ENCODE data around the gene CD93. TPM values are rescaled to one million over a fixed set of nuclear protein-coding genes. Genes with fewer than 3 reads are reported as not detected.

The CD93 gene
- total RNA-seq, 6 experiments from 2014 or later, result not detected

- no peak for DNase-seq
- Mint-ChIP-seq H3K27ac (no peak overlapping the region), H3K4me1 (ENCODE audit: low read depth) (no peaks in the 10 kb centered on the region), H3K36me3 (ENCODE audit: low read depth) (no peaks in the 10 kb centered on the region), H3K4me3 (no peak overlapping the region), H3K27me3 (ENCODE audit: insufficient read depth) (peaks cover 22% of the 10 kb centered on the region), H3K9me3 (no peaks in the 10 kb centered on the region)
- TF ChIP-seq CTCF (IDR thresholded peaks at IDR 0.05), result no peak
Measured at GRCh38 chr20:23079926-23080325, 6.2 kb downstream of the CD93 start.

GRCh38 chr20:23079016-23079351 lies 7.1 kb downstream of the CD93 start:
- no peaks in the 10 kb centered on the region for H3K9me3 Mint-ChIP-seq
- peak; percentile 63 for TF ChIP-seq CTCF (IDR thresholded peaks at IDR 0.05)
- H3K27ac Mint-ChIP-seq, result no peak overlapping the region
- H3K36me3 Mint-ChIP-seq (ENCODE audit: low read depth), result no peaks in the 10 kb centered on the region
- DNase-seq, result no peak
- no peak overlapping the region for H3K4me3 Mint-ChIP-seq
- peaks cover 25% of the 10 kb centered on the region for H3K27me3 Mint-ChIP-seq (ENCODE audit: insufficient read depth)
- H3K4me1 Mint-ChIP-seq (ENCODE audit: low read depth), result no peaks in the 10 kb centered on the region

- DNase-seq, result no peak
- no peak overlapping the region for H3K27ac Mint-ChIP-seq
- no peaks in the 10 kb centered on the region for H3K9me3 Mint-ChIP-seq
- H3K4me3 Mint-ChIP-seq, result no peak overlapping the region
- no peaks in the 10 kb centered on the region for H3K4me1 Mint-ChIP-seq (ENCODE audit: low read depth)
- TF ChIP-seq CTCF (IDR thresholded peaks at IDR 0.05), result no peak
- H3K36me3 Mint-ChIP-seq (ENCODE audit: low read depth), result no peaks in the 10 kb centered on the region
- H3K27me3 Mint-ChIP-seq (ENCODE audit: insufficient read depth), result peaks cover 25% of the 10 kb centered on the region
Measured at GRCh38 chr20:23078351-23079015, 7.6 kb downstream of the CD93 start.

- no peak for TF ChIP-seq CTCF (IDR thresholded peaks at IDR 0.05)
- Mint-ChIP-seq H3K27ac (no peak overlapping the region), H3K4me1 (ENCODE audit: low read depth) (no peaks in the 10 kb centered on the region), H3K9me3 (no peaks in the 10 kb centered on the region), H3K27me3 (ENCODE audit: insufficient read depth) (peaks cover 24% of the 10 kb centered on the region), H3K36me3 (ENCODE audit: low read depth) (no peaks in the 10 kb centered on the region), H3K4me3 (no peak overlapping the region)
- no peak for DNase-seq
Measured at GRCh38 chr20:23077277-23077676, 8.8 kb downstream of the CD93 start.

- TF ChIP-seq CTCF (IDR thresholded peaks at IDR 0.05), result no peak
- Mint-ChIP-seq H3K4me3 (no peak overlapping the region), H3K4me1 (ENCODE audit: low read depth) (no peaks in the 10 kb centered on the region), H3K27ac (no peak overlapping the region), H3K9me3 (no peaks in the 10 kb centered on the region), H3K36me3 (ENCODE audit: low read depth) (no peaks in the 10 kb centered on the region), H3K27me3 (ENCODE audit: insufficient read depth) (peaks cover 13% of the 10 kb centered on the region)
- no peak for DNase-seq
Measured at GRCh38 chr20:23074052-23074451, 12.1 kb downstream of the CD93 start.

Measured in HFFc6 (cell line).